Measurements from ENCODE around the gene SLC1A5.

DNA sequence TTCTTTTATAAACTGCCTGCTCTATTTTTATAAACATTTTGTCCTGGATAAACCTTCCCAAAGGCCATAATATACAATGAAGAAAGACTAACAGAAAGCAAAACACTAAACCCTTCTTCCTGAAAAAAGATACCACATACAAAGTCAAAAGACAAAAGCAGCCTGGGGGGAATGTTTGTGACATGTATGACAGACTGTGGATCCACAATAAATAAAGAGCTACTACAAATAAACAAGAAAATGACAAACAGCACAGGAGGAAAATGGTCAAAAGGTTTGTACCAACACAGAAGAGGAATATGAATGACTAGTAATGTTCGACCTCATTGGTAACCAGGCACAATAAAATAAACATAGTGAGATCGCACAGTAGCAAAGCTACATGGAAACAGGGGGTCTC is 42.5 kb upstream of the SLC1A5 start:
- TF ChIP-seq POLR2A (IDR thresholded peaks at IDR 0.05; ENCODE audit: low read depth, low read length) (no peak), POLR2AphosphoS5 (IDR thresholded peaks at IDR 0.05; ENCODE audit: low read depth, low read length) (no peak)
